Activated CD4-positive, alpha-beta T cell treated with anti-CD3 and anti-CD28 coated beads, Interleukin-2, amount 50 U/mL, for 24 hours (primary cell): ENCODE measurements around the gene SND1.
A peak's percentile ranks its signal among the peaks of the same experiment; 100 is the strongest.

Source experiments
- DNase-seq, 2 donors: peaks; one replicate each; pipeline ENCODE4 v3.0.0-alpha.2; 2020; ENCODE audit warnings: low read depth in 1 of 2, low spot score in 1 of 2

Gene SND1

GRCh38 chr7:127651556-127652332 is at the start of gene SND1:
SND1 (plus strand) TSS chr7:127652194; CDS start chr7:127652374, 180 bp downstream.
- peak; percentile 95 to 100 for DNase-seq

GRCh38 chr7:127608446-127608845 is 43.5 kb upstream of the SND1 start:
- no peak for DNase-seq

- no peak for DNase-seq
Observed at GRCh38 chr7:127609297-127609696, 42.7 kb upstream of the SND1 start.

- DNase-seq, result no peak
Observed at GRCh38 chr7:127612263-127612662, 39.7 kb upstream of the SND1 start.

- DNase-seq, result no peak
Observed at GRCh38 chr7:127616724-127617123, 35.3 kb upstream of the SND1 start.

GRCh38 chr7:127618042-127618441 is 34.0 kb upstream of the SND1 start, which contains the start of gene PAX4:
PAX4 (minus strand) TSS chr7:127618142; CDS start chr7:127615928, 2,214 bp downstream.
- DNase-seq, result no peak

- DNase-seq, result no peak
Observed at GRCh38 chr7:127618775-127619174, 33.2 kb upstream of the SND1 start.

GRCh38 chr7:127619681-127620405 is 32.2 kb upstream of the SND1 start:
- no peak for DNase-seq

- no peak for DNase-seq
Observed at GRCh38 chr7:127620406-127621233, 31.4 kb upstream of the SND1 start.

- no peak for DNase-seq
Observed at GRCh38 chr7:127625331-127625730, 26.7 kb upstream of the SND1 start.

- DNase-seq, result no peak
Observed at GRCh38 chr7:127628445-127628844, 23.5 kb upstream of the SND1 start.

- no peak for DNase-seq
Observed at GRCh38 chr7:127629268-127629854, 22.6 kb upstream of the SND1 start.

- DNase-seq, result no peak
Observed at GRCh38 chr7:127632276-127632910, 19.6 kb upstream of the SND1 start.

GRCh38 chr7:127635659-127636285 is 16.2 kb upstream of the SND1 start:
- no peak for DNase-seq

- DNase-seq, result no peak
Observed at GRCh38 chr7:127638197-127638596, 13.8 kb upstream of the SND1 start.

GRCh38 chr7:127644484-127644883 is 7.5 kb upstream of the SND1 start:
- no peak for DNase-seq

- no peak for DNase-seq
Observed at GRCh38 chr7:127647636-127648035, 4.4 kb upstream of the SND1 start.

GRCh38 chr7:127648986-127649385 is 3.0 kb upstream of the SND1 start:
- DNase-seq, result no peak

GRCh38 chr7:127650847-127651555 is 993 bp upstream of the SND1 start:
- DNase-seq, result no peak
